ENCODE data around the gene LCP2.

The LCP2 gene

GRCh38 chr5:170226661-170227060, 70.9 kb downstream of the LCP2 start:
- Histone ChIP-seq H3K27ac (no peak overlapping the region), H3K36me3 (no peaks in the 10 kb centered on the region), H3K27me3 (ENCODE audit: insufficient read depth, low read depth, severe bottlenecking) (peaks cover 60% of the 10 kb centered on the region), H3K9me3 (ENCODE audit: severe bottlenecking) (no peaks in the 10 kb centered on the region), H3K4me3 (ENCODE audit: low read depth, low read length) (no peak overlapping the region)
- no peak for DNase-seq
- TF ChIP-seq CTCF (IDR thresholded peaks at IDR 0.05; ENCODE audit: low read depth, low read length) = no peak

GRCh38 chr5:170226129-170226615, 71.4 kb downstream of the LCP2 start:
- Histone ChIP-seq H3K36me3 (no peaks in the 10 kb centered on the region), H3K27me3 (ENCODE audit: insufficient read depth, low read depth, severe bottlenecking) (peaks cover 60% of the 10 kb centered on the region), H3K4me3 (ENCODE audit: low read depth, low read length) (no peak overlapping the region), H3K27ac (no peak overlapping the region), H3K9me3 (ENCODE audit: severe bottlenecking) (no peaks in the 10 kb centered on the region)
- no peak for TF ChIP-seq CTCF (IDR thresholded peaks at IDR 0.05; ENCODE audit: low read depth, low read length)
- no peak for DNase-seq

GRCh38 chr5:170225326-170226128, 72.0 kb downstream of the LCP2 start:
- Histone ChIP-seq H3K4me3 (ENCODE audit: low read depth, low read length) (no peak overlapping the region), H3K36me3 (no peaks in the 10 kb centered on the region), H3K27ac (no peak overlapping the region), H3K9me3 (ENCODE audit: severe bottlenecking) (no peaks in the 10 kb centered on the region), H3K27me3 (ENCODE audit: insufficient read depth, low read depth, severe bottlenecking) (peaks cover 64% of the 10 kb centered on the region)
- DNase-seq = peak; percentile 42
- TF ChIP-seq CTCF (IDR thresholded peaks at IDR 0.05; ENCODE audit: low read depth, low read length) = peak; percentile 43; the same call in 1 of the 2 replicates

- Histone ChIP-seq H3K9me3 (ENCODE audit: severe bottlenecking) (no peaks in the 10 kb centered on the region), H3K27me3 (ENCODE audit: insufficient read depth, low read depth, severe bottlenecking) (peaks cover 65% of the 10 kb centered on the region), H3K27ac (no peak overlapping the region), H3K4me3 (ENCODE audit: low read depth, low read length) (no peak overlapping the region), H3K36me3 (no peaks in the 10 kb centered on the region)
- DNase-seq = no peak
- TF ChIP-seq CTCF (IDR thresholded peaks at IDR 0.05; ENCODE audit: low read depth, low read length) = no peak
These were observed 73.7 kb downstream of the LCP2 start for GRCh38 chr5:170223906-170224305.

GRCh38 chr5:170223360-170223759, 74.2 kb downstream of the LCP2 start:
- no peaks in the 10 kb centered on the region for H3K36me3 ChIP-seq
- no peak for TF ChIP-seq CTCF (IDR thresholded peaks at IDR 0.05; ENCODE audit: low read depth, low read length)
- H3K27ac ChIP-seq = no peak overlapping the region
- DNase-seq = no peak
- H3K9me3 ChIP-seq (ENCODE audit: severe bottlenecking) = no peaks in the 10 kb centered on the region
- H3K27me3 ChIP-seq (ENCODE audit: insufficient read depth, low read depth, severe bottlenecking) = peaks cover 63% of the 10 kb centered on the region
- H3K4me3 ChIP-seq (ENCODE audit: low read depth, low read length) = no peak overlapping the region
